ENCODE measurements around the gene SOS1.

SOS1 gene

DNA sequence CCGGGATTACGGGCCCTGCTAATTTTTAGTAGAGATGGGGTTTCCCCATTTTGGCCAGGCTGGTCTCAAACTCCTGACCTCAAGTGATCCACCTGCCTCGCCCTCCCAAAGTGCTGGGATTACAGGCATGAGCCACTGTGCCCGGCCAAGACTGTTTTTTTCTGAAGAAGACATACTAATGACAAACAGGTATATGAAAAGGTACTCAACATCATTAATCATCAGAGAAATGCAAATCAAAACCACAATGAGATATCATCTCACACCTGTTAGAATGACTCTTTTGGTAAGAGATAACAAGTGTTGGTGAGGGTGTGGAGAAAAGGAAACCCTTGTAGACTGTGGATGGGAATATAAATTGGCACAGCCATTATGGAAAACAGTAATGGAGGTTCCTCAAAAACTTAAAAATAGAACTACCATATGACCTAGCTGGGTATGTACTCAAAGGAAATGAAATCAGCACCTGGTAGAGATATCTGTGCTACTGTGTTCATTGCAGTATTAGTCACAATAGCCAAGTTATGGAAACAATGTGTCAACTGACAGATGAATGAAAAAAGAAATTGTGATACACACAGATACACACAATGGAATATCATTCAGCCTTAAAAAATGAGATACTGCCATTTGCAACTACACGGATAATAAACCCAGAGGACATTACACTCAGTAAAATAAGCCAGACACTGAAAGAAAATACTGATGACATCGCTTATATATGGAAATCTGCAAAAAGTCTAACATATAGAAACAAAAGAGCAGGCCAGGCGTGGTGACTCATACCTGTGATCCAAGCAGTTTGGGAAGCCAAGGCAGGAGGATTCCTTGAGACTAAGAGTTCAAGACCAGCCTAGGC is 20.8 kb downstream of the SOS1 start:
- TF ChIP-seq, protein P1, sequence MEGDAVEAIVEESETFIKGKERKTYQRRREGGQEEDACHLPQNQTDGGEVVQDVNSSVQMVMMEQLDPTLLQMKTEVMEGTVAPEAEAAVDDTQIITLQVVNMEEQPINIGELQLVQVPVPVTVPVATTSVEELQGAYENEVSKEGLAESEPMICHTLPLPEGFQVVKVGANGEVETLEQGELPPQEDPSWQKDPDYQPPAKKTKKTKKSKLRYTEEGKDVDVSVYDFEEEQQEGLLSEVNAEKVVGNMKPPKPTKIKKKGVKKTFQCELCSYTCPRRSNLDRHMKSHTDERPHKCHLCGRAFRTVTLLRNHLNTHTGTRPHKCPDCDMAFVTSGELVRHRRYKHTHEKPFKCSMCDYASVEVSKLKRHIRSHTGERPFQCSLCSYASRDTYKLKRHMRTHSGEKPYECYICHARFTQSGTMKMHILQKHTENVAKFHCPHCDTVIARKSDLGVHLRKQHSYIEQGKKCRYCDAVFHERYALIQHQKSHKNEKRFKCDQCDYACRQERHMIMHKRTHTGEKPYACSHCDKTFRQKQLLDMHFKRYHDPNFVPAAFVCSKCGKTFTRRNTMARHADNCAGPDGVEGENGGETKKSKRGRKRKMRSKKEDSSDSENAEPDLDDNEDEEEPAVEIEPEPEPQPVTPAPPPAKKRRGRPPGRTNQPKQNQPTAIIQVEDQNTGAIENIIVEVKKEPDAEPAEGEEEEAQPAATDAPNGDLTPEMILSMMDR (IDR thresholded peaks at IDR 0.05; ENCODE audit: insufficient read depth, low read length, missing control alignments): no peak
- DNase-seq (ENCODE audit: low read depth, low spot score): no peak
- no peak overlapping the region for H3K4me3 ChIP-seq (ENCODE audit: low read depth, low read length)
- ChIA-PET POLR2A (no interaction called here), CTCF (interaction anchor here (1.5 kb wide), 1 partner anchor 9 kb away, joined by 3 read pairs; no protein-coding TSS in a partner anchor)

DNA sequence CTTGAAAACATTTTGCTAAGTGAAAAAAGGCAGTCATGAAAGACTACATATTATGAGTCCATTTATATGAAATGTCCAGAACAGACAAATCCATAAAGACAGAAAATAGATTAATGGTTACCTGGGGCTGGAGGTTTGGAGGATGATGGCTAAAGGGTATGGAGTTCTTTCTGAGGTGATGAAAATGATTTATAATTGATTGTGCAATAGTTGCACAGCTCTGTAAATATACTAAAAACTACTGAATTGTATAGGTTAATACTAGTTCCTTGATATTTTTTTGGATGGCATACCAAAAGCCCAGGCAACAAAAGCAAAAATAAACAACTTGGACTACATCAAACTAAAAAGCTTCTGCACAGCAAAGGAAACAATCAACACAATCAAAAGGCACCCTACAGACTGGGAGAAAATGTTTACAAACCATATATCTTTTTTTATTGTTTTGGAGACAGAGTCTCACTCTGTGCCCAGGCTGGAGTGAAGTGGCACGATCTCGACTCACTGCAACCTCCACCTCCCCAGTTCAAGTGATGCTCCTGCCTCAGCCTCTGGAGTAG is 21.5 kb downstream of the SOS1 start:
- POLR2A ChIA-PET: no interaction called here
- TF ChIP-seq, protein P1 (IDR thresholded peaks at IDR 0.05; ENCODE audit: insufficient read depth, low read length, missing control alignments): no peak
- DNase-seq (ENCODE audit: low read depth, low spot score): no peak
- CTCF ChIA-PET: interaction anchor here (1.5 kb wide), 1 partner anchor 9 kb away, joined by 3 read pairs; no protein-coding TSS in a partner anchor
- no peak overlapping the region for H3K4me3 ChIP-seq (ENCODE audit: low read depth, low read length)

DNA sequence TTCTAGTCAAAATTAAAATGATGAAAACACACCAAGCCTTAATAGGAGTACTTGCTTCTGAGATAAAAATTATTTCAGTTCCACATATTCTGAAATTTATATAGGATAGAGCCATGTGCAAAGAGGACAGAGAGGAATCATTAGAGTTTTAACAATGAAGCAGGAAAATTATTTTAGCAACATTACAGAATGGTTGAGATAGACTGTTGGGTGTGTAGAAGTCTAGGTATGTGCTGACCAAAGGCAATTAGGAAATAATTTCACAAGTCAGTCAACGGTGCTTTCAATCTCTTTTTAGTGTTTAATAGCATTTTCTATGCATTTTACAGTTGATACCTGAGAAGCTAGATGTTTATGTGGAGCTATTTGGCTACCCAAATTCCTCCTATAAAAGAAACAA is 25.2 kb downstream of the SOS1 start:
- CTCF ChIA-PET: interaction anchor here (1.5 to 2.8 kb wide), 3 partner anchors 13 to 132 kb away, joined by 4 to 10 read pairs (median 9); no protein-coding TSS in a partner anchor
- TF ChIP-seq, protein P1 (IDR thresholded peaks at IDR 0.05; ENCODE audit: insufficient read depth, low read length, missing control alignments): no peak
- no peak for DNase-seq (ENCODE audit: low read depth, low spot score)
- H3K4me3 ChIP-seq (ENCODE audit: low read depth, low read length): no peak overlapping the region
- POLR2A ChIA-PET: no interaction called here

DNA sequence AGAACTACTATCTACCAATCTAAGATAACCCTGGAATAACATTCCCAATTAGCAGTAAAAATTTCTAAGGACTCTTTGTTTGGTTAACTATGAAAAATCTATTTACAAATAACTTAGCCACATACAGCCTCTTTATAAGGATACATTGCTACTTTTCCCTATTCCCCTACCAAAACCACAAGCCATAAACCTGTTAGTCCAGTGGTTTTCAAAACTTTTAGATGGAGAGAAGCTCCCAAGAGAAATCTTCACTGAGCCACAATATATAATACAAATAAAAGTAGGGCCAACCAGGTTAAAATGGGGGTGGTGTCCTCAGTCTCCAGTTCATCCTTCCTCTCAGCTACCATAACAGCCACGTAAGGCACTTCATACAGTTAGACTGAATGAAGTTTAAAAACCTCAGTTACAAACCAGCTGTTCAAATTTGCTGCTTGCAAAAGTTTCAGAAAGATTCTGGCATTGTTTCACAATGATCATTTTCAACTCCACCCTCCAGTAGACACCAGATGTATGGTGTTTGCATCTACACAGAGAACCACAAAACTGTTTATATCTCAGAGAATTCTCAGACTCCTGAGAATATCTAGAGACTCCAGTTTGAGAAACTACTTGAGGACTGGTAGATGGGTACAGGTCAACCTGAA is 26.0 kb downstream of the SOS1 start:
- TF ChIP-seq, protein P1 (IDR thresholded peaks at IDR 0.05; ENCODE audit: insufficient read depth, low read length, missing control alignments): no peak
- POLR2A ChIA-PET: no interaction called here
- no peak for DNase-seq (ENCODE audit: low read depth, low spot score)
- CTCF ChIA-PET: interaction anchor here (1.9 kb wide), 1 partner anchor 36 kb away, joined by 5 read pairs; no protein-coding TSS in a partner anchor
- no peak overlapping the region for H3K4me3 ChIP-seq (ENCODE audit: low read depth, low read length)

DNA sequence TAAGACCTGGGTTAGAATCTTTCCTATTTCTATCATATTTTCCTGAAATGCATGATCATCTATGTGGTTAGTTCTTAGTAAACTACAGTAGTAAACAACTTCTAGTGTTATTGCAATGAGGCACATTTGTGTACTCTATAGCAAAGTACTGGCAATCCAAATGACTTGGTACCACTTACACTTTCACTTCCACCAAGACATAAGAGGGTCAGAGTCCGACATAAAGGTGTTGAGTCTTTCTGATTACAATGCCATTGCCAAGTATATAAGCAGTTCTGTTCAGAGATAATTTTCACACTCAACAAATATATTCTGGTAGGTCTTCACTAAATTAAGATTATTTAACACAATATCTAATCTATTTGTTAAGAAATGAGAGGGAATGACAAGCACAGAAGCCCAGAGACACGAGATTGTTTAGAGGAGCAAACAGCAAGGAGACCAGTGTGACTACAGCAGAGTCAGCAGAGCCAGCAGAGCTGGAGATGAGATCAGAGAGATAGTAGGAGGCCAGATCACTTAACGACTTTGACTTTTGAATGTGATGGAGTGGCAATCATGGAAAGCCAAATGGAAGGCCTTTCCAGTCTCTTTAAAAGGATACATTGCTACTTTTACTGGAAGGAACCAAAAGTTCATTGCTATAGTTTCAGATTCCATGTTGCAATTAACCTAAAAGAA is 27.5 kb downstream of the SOS1 start:
- no peak for DNase-seq (ENCODE audit: low read depth, low spot score)
- H3K4me3 ChIP-seq (ENCODE audit: low read depth, low read length): no peak overlapping the region
- POLR2A ChIA-PET: no interaction called here
- CTCF ChIA-PET: interaction anchor here (1.9 kb wide), 1 partner anchor 34 kb away, joined by 5 read pairs; no protein-coding TSS in a partner anchor
- TF ChIP-seq, protein P1 (IDR thresholded peaks at IDR 0.05; ENCODE audit: insufficient read depth, low read length, missing control alignments): no peak

Measured in AG04449 (cell line).